ENCODE data around the gene NAP1L5.

Gene NAP1L5

GRCh38 chr4:88697588-88698329 is at the start of gene NAP1L5:
NAP1L5 (minus strand) TSS chr4:88697829; CDS start chr4:88697754, 75 bp downstream.
- peak; percentile 84 for DNase-seq (ENCODE audit: low read depth)

- DNase-seq (ENCODE audit: low read depth) = no peak
These were observed 49.7 kb upstream of the NAP1L5 start for GRCh38 chr4:88747351-88747750.

- DNase-seq (ENCODE audit: low read depth) = no peak
These were observed 48.6 kb upstream of the NAP1L5 start for GRCh38 chr4:88746206-88746605.

GRCh38 chr4:88745581-88746163 is 48.0 kb upstream of the NAP1L5 start:
- DNase-seq (ENCODE audit: low read depth) = no peak

GRCh38 chr4:88745175-88745574 is 47.5 kb upstream of the NAP1L5 start:
- DNase-seq (ENCODE audit: low read depth) = no peak

GRCh38 chr4:88744609-88745008 is 47.0 kb upstream of the NAP1L5 start:
- DNase-seq (ENCODE audit: low read depth) = no peak

- DNase-seq (ENCODE audit: low read depth) = peak; percentile 93
These were observed 46.1 kb upstream of the NAP1L5 start for GRCh38 chr4:88743696-88744095.

GRCh38 chr4:88742561-88742960 is 44.9 kb upstream of the NAP1L5 start:
- DNase-seq (ENCODE audit: low read depth) = peak; percentile 40

- DNase-seq (ENCODE audit: low read depth) = no peak
These were observed 40.6 kb upstream of the NAP1L5 start for GRCh38 chr4:88738180-88738579.

- peak; percentile 44 for DNase-seq (ENCODE audit: low read depth)
These were observed 39.8 kb upstream of the NAP1L5 start for GRCh38 chr4:88737307-88737941.

- no peak for DNase-seq (ENCODE audit: low read depth)
These were observed 38.6 kb upstream of the NAP1L5 start for GRCh38 chr4:88736264-88736663.

GRCh38 chr4:88735564-88735963 is 37.9 kb upstream of the NAP1L5 start:
- DNase-seq (ENCODE audit: low read depth) = peak; percentile 36

- DNase-seq (ENCODE audit: low read depth) = no peak
These were observed 36.8 kb upstream of the NAP1L5 start for GRCh38 chr4:88734403-88734949.

- no peak for DNase-seq (ENCODE audit: low read depth)
These were observed 35.2 kb upstream of the NAP1L5 start for GRCh38 chr4:88732714-88733368.

GRCh38 chr4:88731381-88731780 is 33.8 kb upstream of the NAP1L5 start:
- DNase-seq (ENCODE audit: low read depth) = no peak

GRCh38 chr4:88730811-88731210 is 33.2 kb upstream of the NAP1L5 start:
- no peak for DNase-seq (ENCODE audit: low read depth)

GRCh38 chr4:88729146-88729760 is 31.6 kb upstream of the NAP1L5 start:
- DNase-seq (ENCODE audit: low read depth) = no peak

GRCh38 chr4:88728146-88728545 is 30.5 kb upstream of the NAP1L5 start:
- no peak for DNase-seq (ENCODE audit: low read depth)

GRCh38 chr4:88725986-88726385 is 28.4 kb upstream of the NAP1L5 start:
- DNase-seq (ENCODE audit: low read depth) = peak; percentile 28

GRCh38 chr4:88725143-88725542 is 27.5 kb upstream of the NAP1L5 start:
- DNase-seq (ENCODE audit: low read depth) = no peak

GRCh38 chr4:88724406-88724805 is 26.8 kb upstream of the NAP1L5 start:
- DNase-seq (ENCODE audit: low read depth) = no peak

- no peak for DNase-seq (ENCODE audit: low read depth)
These were observed 25.2 kb upstream of the NAP1L5 start for GRCh38 chr4:88722828-88723227.
